ENCODE data around the gene OR2V1.
A peak's percentile ranks its signal among the peaks of the same experiment; 100 is the strongest.
"Not testable (repeated sequence)": the region's sequence is repeated elsewhere in the genome, so short reads cannot be mapped to it uniquely, and the experiment has no call there.

OR2V1 gene

GRCh38 chr5:181166812-181167733 is 36.1 kb upstream of the OR2V1 start:
- H3K4me1 Mint-ChIP-seq (ENCODE audit: low read depth in 2 of 2) = peaks cover 29 to 38% of the 10 kb centered on the region in 2 donors
- peak overlapping the region in 1 of 2 donors; percentile 18 for H3K4me3 Mint-ChIP-seq
- DNase-seq = no peak
- peaks cover 0 to 6% of the 10 kb centered on the region in 2 donors for H3K9me3 Mint-ChIP-seq
- no peak for ATAC-seq (replicated peaks)
- H3K27ac Mint-ChIP-seq = peak overlapping the region in 1 of 2 donors; percentile 32
- peaks cover 49% of the 10 kb centered on the region for H3K36me3 Mint-ChIP-seq (ENCODE audit: insufficient read depth)
- H3K27me3 Mint-ChIP-seq = peaks cover 11 to 60% of the 10 kb centered on the region in 2 donors

- DNase-seq (no peak), ATAC-seq (replicated peaks) (no peak)
- H3K4me3 Mint-ChIP-seq = peak overlapping the region; percentile 51 to 70
- H3K9me3 Mint-ChIP-seq = peaks cover 0 to 4% of the 10 kb centered on the region in 2 donors
- H3K27ac Mint-ChIP-seq = peak overlapping the region; percentile 75 to 89
- H3K27me3 Mint-ChIP-seq = peaks cover 0 to 42% of the 10 kb centered on the region in 2 donors
- peaks cover 35% of the 10 kb centered on the region for H3K36me3 Mint-ChIP-seq (ENCODE audit: insufficient read depth)
- peaks cover 30 to 39% of the 10 kb centered on the region in 2 donors for H3K4me1 Mint-ChIP-seq (ENCODE audit: low read depth in 2 of 2)
Observed at GRCh38 chr5:181164076-181164952, 33.3 kb upstream of the OR2V1 start.

- ATAC-seq (replicated peaks) = no peak
- Mint-ChIP-seq H3K4me3 (peak overlapping the region; percentile 15 to 70), H3K27me3 (peaks cover 0 to 34% of the 10 kb centered on the region in 2 donors), H3K9me3 (peaks cover 0 to 2% of the 10 kb centered on the region in 2 donors), H3K36me3 (ENCODE audit: insufficient read depth) (peaks cover 29% of the 10 kb centered on the region), H3K27ac (peak overlapping the region; percentile 75 to 89), H3K4me1 (ENCODE audit: low read depth in 2 of 2) (peaks cover 30 to 36% of the 10 kb centered on the region in 2 donors)
- no peak for DNase-seq
Observed at GRCh38 chr5:181163487-181164075, 32.6 kb upstream of the OR2V1 start.

- Mint-ChIP-seq H3K36me3 (ENCODE audit: insufficient read depth) (peaks cover 26% of the 10 kb centered on the region), H3K27me3 (peaks cover 0 to 18% of the 10 kb centered on the region in 2 donors), H3K9me3 (peaks cover 0 to 2% of the 10 kb centered on the region in 2 donors), H3K4me3 (peak overlapping the region; percentile 66 to 71), H3K4me1 (ENCODE audit: low read depth in 2 of 2) (peaks cover 23 to 24% of the 10 kb centered on the region in 2 donors), H3K27ac (peak overlapping the region; percentile 81 to 98)
- DNase-seq = no peak
- ATAC-seq (replicated peaks) = no peak
Observed at GRCh38 chr5:181161534-181162175, 30.7 kb upstream of the OR2V1 start.

- DNase-seq (peak; percentile 24 to 70 (median 39)), ATAC-seq (replicated peaks) (peak; percentile 24)
- Mint-ChIP-seq H3K4me3 (peak overlapping the region; percentile 66 to 86), H3K4me1 (ENCODE audit: low read depth in 2 of 2) (peaks cover 18 to 21% of the 10 kb centered on the region in 2 donors), H3K36me3 (ENCODE audit: insufficient read depth) (peaks cover 26% of the 10 kb centered on the region), H3K27me3 (peaks cover 0 to 13% of the 10 kb centered on the region in 2 donors), H3K27ac (peak overlapping the region; percentile 96 to 98)
- H3K9me3 Mint-ChIP-seq = not testable (repeated sequence)
Observed at GRCh38 chr5:181160755-181161533, 30.0 kb upstream of the OR2V1 start.

- DNase-seq (peak; percentile 73 to 83 (median 77)), ATAC-seq (replicated peaks) (peak; percentile 92)
- peaks cover 0 to 2% of the 10 kb centered on the region in 2 donors for H3K9me3 Mint-ChIP-seq
- H3K27ac Mint-ChIP-seq = peak overlapping the region; percentile 96 to 98
- peak overlapping the region; percentile 81 to 86 for H3K4me3 Mint-ChIP-seq
- H3K4me1 Mint-ChIP-seq (ENCODE audit: low read depth in 2 of 2) = peaks cover 18 to 21% of the 10 kb centered on the region in 2 donors
- peaks cover 0 to 10% of the 10 kb centered on the region in 2 donors for H3K27me3 Mint-ChIP-seq
- peaks cover 24% of the 10 kb centered on the region for H3K36me3 Mint-ChIP-seq (ENCODE audit: insufficient read depth)
Observed at GRCh38 chr5:181160152-181160754, 29.3 kb upstream of the OR2V1 start.

- Mint-ChIP-seq H3K27ac (peak overlapping the region; percentile 96 to 98), H3K9me3 (peaks cover 0 to 2% of the 10 kb centered on the region in 2 donors), H3K4me1 (ENCODE audit: low read depth in 2 of 2) (peaks cover 18 to 19% of the 10 kb centered on the region in 2 donors), H3K36me3 (ENCODE audit: insufficient read depth) (peaks cover 18% of the 10 kb centered on the region), H3K27me3 (peaks cover 0 to 15% of the 10 kb centered on the region in 2 donors), H3K4me3 (peak overlapping the region; percentile 90 to 93)
- ATAC-seq (replicated peaks) = peak; percentile 72
- DNase-seq = peak; percentile 89 to 96 (median 94)
Observed at GRCh38 chr5:181159286-181160151, 28.6 kb upstream of the OR2V1 start.

GRCh38 chr5:181158869-181159268 is 27.9 kb upstream of the OR2V1 start:
- H3K36me3 Mint-ChIP-seq (ENCODE audit: insufficient read depth) = peaks cover 11% of the 10 kb centered on the region
- peak overlapping the region; percentile 96 to 98 for H3K27ac Mint-ChIP-seq
- ATAC-seq (replicated peaks) = no peak
- DNase-seq = no peak
- peaks cover 20% of the 10 kb centered on the region in 2 donors for H3K4me1 Mint-ChIP-seq (ENCODE audit: low read depth in 2 of 2)
- peaks cover 0 to 2% of the 10 kb centered on the region in 2 donors for H3K9me3 Mint-ChIP-seq
- peak overlapping the region; percentile 90 to 93 for H3K4me3 Mint-ChIP-seq
- H3K27me3 Mint-ChIP-seq = peaks cover 0 to 15% of the 10 kb centered on the region in 2 donors

- peaks cover 18% of the 10 kb centered on the region in 2 donors for H3K4me1 Mint-ChIP-seq (ENCODE audit: low read depth in 2 of 2)
- ATAC-seq (replicated peaks) (no peak), DNase-seq (no peak)
- H3K36me3 Mint-ChIP-seq (ENCODE audit: insufficient read depth) = peaks cover 3% of the 10 kb centered on the region
- H3K27me3 Mint-ChIP-seq = peaks cover 0 to 29% of the 10 kb centered on the region in 2 donors
- H3K27ac Mint-ChIP-seq = no peak overlapping the region
- no peak overlapping the region for H3K4me3 Mint-ChIP-seq
- no peaks in the 10 kb centered on the region for H3K9me3 Mint-ChIP-seq
Observed at GRCh38 chr5:181156758-181157157, 25.8 kb upstream of the OR2V1 start.

- peak; percentile 45 for ATAC-seq (replicated peaks)
Observed at GRCh38 chr5:181153814-181154213, 22.8 kb upstream of the OR2V1 start.

GRCh38 chr5:181152406-181152805 is 21.4 kb upstream of the OR2V1 start:
- ATAC-seq (replicated peaks) (no peak), DNase-seq (no peak)
- Mint-ChIP-seq H3K4me3 (no peak overlapping the region), H3K4me1 (ENCODE audit: low read depth in 2 of 2) (peaks cover 5 to 6% of the 10 kb centered on the region in 2 donors), H3K27ac (no peak overlapping the region), H3K9me3 (no peaks in the 10 kb centered on the region), H3K27me3 (peaks cover 40 to 73% of the 10 kb centered on the region in 2 donors), H3K36me3 (ENCODE audit: insufficient read depth) (no peaks in the 10 kb centered on the region)

More at GRCh38 chr5:181153814-181154213, 22.8 kb upstream of the OR2V1 start:
- Mint-ChIP-seq H3K4me1 (ENCODE audit: low read depth in 2 of 2) (peaks cover 5 to 6% of the 10 kb centered on the region in 2 donors), H3K36me3 (ENCODE audit: insufficient read depth) (no peaks in the 10 kb centered on the region), H3K9me3 (no peaks in the 10 kb centered on the region), H3K27ac (no peak overlapping the region), H3K4me3 (no peak overlapping the region), H3K27me3 (peaks cover 26 to 59% of the 10 kb centered on the region in 2 donors)
- DNase-seq = no peak
